Anterior cingulate cortex (tissue), 58 donors: ENCODE measurements around the gene APRT.

Source experiments
- DNase-seq, 58 donors: peaks; one replicate each; lab custom pipeline; 2025; lab: John Stamatoyannopoulos, UW

The APRT gene

DNA sequence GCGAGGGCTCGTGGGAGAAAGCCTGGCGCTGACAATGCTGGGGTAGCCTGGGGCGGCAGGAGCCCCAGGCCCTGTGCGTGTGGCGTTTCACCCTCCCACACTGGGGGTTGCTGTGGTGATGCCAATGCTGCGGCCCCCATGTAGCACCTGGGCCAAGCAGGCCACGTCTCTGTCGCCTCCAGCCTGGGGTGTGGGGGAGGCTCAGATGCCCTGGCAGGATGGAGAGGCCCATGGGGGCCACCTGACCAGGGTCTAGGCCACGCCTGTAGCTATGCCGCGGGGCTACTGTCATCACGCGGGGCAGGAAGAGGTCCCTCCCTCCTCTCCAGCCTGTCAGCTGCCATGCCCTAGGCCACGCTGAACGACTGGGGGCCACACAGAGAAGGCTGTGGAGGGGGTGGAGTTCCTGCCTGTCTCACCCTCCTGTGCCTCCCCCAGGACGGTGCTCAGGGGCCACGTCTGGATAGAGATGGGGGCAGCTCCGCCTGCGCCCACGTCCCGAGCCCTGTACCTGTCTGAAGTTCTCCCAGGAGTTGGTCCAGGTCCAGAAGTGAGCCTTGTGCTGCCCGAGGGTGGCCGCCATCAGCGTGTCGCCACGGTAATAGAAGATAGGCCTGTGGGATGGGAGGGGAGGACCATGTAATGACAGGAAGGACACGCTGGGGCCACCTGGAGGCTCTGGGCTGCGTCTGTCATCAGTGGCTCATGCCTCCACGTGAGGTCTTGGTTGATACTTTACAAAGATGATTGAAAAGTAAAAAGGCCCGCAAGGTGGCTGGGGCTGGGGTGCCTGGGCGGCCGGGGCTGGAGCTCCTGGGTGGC lies 12.7 kb upstream of the APRT start:
- DNase-seq: no peak

- DNase-seq: peak in 11 of 58 donors; percentile 19 to 34 (median 23)
Observed at GRCh38 chr16:88823646-88824045, 11.9 kb upstream of the APRT start.

DNA sequence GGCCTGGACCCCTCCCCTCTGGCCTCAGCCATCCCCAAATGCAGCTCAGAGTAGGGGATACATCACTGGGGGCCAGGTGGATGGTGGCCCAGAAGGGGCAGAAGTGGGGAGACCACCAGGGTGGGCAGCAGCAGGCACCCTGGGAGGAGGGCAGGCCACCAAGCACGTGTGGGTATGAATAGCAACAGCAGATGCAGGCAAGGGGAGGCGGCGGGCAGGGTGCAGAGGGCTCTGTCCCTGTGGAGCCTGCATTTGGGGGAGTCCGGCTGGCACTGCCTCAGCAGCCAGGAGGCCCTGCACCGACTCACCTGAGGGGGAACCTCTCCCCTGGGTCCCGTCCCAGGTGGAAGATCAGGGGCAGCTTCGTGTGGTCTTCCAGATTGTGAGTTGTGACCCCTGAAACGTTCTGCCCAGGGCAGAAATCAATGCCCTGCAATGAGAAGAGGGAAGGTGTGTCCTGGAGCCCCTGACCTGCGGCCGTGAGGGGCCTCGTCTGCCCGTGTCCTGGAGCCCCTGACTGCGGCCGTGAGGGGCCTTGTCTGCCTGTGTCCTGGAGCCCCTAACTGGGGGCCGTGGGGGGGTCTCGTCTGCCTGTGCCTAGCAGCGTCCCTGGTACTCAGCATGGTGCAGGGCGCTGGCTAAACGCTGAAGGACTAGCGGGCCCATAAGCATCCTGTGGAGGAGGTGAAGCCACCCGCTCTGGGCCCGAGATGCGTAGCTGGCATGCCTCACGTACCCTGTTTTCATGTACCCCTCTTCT lies 10.7 kb upstream of the APRT start:
- no peak for DNase-seq

DNA sequence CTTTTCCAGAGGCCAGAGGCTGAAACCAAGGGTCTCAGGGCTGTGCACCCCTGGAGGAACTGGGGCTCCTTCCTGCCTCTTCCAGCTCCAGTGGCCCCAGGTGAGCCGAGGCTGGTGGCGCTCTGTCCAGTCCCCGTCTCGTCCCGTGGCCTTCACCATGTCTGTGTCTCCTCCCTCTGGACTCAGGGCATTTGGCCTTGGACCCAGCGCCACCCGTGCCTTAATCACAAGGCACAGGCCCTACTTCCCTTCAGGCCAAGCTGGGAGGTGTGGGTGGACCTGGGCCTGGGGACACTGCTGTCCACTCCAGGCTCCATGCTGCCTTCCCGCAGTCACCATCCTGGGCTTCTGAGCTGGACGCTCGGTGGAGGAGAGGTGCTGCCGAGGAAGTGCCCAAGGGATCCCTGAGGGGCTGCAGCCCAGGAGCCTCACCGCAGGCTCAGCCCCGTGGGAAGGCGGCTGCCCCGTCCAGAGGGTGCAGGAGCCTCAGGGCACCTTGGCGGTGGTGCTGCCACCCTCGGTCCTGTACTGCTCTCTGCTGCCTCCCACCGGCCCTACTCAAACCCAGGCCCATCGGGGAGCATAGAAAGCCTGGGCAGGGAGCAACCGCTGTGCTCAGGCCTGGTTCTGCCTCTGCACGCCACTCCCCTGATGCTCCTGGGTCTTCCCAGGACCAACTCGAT lies 9.6 kb upstream of the APRT start:
- DNase-seq: no peak

DNA sequence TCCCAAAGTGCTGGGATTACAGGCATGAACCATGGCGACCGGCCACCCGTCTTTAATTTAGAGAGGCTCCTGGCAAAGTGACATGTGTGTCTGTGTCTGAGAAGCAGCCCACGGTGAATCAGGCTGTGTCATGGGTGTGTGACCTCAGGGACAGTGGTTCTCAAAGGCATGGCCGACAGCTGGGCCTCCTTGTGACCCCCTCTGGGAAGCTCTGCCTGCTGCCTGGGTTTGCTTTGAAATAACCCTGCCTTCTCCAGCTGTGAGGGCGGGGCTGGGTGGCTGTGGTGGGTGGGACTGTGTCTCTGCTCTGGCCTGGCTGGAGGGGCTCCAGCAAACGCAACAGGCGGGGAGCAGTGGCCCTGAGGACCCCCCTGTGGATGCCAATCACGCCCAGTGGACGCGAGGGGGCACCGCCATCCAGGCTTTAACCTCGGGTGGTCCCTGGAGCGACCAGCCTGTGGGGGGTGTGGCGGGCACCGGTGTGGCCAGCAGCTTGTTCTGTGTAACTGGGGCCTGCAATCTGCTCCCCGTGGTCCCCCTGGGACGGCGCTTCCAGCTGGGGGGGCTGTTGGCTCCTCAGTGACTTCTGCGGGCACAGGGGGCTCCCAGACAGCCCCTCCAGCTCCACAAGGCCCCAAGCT lies 8.8 kb upstream of the APRT start:
- DNase-seq: no peak

DNA sequence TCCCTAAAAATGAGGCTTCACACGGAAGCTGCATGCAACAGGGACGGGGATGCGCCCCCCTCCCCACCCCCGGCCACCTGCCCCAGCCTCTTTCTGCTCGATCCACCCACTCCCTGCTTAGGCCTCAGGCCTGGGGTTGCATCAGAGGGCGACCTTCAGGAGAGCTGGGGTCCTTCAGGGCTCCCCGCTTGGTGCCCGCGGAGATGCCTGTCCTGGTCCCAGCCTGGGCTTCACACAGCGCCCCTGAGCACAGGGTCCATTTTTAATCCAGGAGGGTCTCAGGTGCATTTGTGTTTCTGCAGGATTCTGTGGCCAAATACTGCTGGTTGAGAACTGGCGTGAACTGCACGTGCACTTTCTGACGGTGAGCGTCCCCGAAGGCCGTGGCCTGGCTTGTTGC lies 7.4 kb upstream of the APRT start:
- no peak for DNase-seq

- no peak for DNase-seq
Observed at GRCh38 chr16:88818575-88818874, 6.8 kb upstream of the APRT start.

GRCh38 chr16:88817785-88818574 lies 6.3 kb upstream of the APRT start:
- no peak for DNase-seq

- no peak for DNase-seq
Observed at GRCh38 chr16:88816736-88817535, 5.2 kb upstream of the APRT start.

- peak in 5 of 58 donors; percentile 14 to 22 (median 15) for DNase-seq
Observed at GRCh38 chr16:88815901-88816589, 4.3 kb upstream of the APRT start.

DNA sequence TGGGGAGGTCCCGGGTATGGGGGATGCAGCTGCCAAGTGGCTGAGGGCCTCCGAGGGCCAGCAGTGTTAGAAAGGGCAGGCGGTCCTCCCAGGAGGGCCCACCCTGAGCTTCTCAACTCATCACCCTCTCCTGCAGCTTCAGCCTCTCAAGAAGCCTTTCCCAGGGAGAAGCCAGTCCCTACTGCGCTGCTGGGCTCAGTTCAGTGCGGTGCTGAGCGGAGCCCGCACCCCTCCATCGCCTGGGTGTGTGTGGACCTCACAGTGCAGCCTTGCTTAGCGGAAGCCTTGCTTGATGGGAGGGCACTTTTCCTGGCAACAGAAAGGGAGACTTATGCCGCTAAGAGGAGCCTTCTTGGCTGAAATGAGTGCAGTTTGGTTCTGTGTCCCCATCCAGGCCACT lies 3.5 kb upstream of the APRT start:
- no peak for DNase-seq

GRCh38 chr16:88814144-88814502 lies 2.4 kb upstream of the APRT start:
- no peak for DNase-seq

DNA sequence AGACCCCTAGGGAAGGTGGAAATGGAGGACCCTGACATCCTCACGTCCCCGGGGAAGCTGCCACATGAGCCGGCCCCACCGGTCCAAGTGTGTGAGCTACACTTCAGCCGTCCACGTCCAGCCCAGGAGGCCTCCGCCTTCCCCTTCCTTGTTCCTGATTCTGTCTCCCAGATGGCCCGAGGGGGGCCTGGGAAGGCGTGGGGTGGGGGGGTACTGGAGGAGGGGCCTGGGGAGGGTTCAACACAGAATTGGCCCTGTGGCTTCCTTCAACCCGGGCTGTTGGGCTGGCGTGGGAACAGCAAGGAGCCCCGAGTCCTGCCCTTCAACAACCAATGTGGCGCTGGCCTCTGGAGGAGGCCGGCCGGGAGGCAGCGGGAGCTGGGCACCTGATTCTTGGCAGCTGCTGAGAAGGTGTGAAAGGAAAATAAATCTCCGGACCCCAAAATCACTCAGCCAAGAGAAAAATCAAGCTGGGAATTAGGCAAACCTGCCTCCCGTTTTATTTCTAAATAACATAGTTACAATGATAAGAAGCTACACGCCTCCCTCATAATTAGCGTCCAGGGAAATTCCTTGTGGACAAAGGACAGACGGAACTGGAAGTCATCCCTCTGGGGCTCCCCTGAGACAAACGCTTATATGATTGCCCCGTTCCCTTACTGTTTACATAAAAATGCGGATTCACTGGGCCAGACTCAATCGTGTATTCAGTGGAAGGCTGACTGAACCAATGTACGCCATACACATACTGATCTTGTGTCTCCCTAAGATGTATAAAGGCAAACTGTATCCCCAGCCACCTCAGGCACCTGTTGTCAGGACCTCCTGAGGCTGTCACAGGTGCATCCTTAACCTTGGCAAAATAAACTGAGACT lies 1.8 kb upstream of the APRT start:
- no peak for DNase-seq

DNA sequence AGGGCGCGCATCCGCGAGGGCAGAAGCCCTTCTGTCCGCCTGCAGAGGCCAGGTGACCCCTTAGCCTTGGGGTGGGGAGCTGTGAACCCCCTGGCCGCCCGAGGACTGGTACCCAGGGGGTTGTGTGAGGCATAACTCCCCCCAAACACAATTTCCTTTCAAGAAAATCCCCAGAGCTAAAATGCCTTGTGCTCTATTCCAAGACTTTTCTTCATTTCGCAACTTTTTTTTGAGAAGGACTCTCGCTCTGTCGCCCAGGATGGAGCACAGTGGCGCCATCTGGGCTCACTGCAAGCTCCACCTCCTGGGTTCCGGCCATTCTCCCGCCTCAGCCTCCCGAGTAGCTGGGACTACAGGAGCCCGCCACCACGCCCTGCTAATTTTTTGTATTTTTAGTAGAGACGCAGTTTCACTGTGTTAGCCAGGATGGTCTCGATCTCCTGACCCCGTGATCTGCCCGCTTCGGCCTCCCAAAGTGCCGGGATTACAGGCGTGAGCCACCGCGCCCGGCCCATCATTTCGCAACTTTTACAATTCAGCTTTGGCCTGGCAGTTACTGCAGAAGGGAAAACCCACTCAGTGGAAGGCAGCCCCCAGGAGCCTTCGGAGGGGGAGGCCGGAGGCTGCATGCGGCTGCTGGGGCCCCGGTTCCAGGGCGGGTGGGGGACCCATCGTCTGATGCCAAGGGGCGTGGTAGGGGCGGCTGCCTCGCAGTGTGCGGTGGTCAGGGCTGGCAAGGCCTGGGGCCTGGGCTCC lies 963 bp upstream of the APRT start:
- peak in 2 of 58 donors; percentile 14 for DNase-seq

DNA sequence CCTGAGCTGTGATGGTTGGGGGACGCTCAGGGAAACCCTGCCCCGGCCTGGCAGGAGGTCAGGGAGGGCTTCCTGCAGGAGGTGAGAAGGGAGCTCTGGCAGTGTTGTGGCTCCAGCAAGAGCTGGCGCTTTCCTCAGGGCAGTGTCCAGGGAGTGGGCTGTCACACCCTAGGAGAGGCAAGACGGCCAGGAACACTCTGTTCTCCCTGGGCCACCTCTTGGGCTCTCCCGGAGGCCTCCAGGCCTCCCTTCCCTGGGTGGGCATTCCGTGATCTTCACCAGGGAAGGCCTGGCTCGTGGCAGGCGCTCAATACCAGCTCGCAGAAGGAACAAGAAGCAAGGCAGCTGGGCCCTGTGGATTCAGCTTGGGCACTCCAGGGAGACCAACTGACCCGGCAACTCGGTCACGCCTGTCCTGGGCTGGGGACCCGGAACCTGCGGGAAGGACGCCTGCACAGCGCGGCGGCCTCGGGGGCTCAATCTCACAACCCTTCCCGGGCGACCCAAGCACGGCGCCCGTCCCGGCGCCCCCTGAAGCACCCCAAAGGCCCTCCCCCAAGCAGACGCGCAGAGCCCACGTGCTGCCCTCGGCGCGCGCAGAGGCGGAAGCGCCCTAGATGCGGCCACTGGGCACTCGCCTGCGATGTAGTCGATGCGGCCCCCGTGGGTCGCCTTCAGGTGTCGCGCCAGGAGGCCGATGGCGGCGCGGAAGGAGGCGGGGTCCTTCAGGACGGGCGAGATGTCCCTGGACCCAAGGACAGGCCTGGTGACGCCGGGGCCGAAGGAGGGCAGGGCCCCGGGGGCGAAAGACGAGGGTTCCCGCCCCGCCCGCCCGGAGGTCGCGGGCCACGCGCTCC lies 588 bp downstream of the APRT start:
- DNase-seq: peak in 57 of 58 donors; percentile 40 to 89 (median 79)
